ENCODE data around the gene RAB27A.
"Not testable (repeated sequence)": the region's sequence is repeated elsewhere in the genome, so short reads cannot be mapped to it uniquely, and the experiment has no call there.

RAB27A gene

GRCh38 chr15:55250392-55250791 is 39.2 kb downstream of the RAB27A start:
- peak; percentile 40 for DNase-seq (ENCODE audit: low spot score)

- DNase-seq (ENCODE audit: low spot score) = not testable (repeated sequence)
These were observed 39.7 kb downstream of the RAB27A start for GRCh38 chr15:55249885-55250284.

GRCh38 chr15:55248895-55249294 is 40.7 kb downstream of the RAB27A start:
- DNase-seq (ENCODE audit: low spot score) = no peak

GRCh38 chr15:55247766-55248427 is 41.7 kb downstream of the RAB27A start:
- no peak for DNase-seq (ENCODE audit: low spot score)

GRCh38 chr15:55247311-55247710 is 42.3 kb downstream of the RAB27A start:
- DNase-seq (ENCODE audit: low spot score) = no peak

- DNase-seq (ENCODE audit: low spot score) = no peak
These were observed 43.0 kb downstream of the RAB27A start for GRCh38 chr15:55246567-55246966.

- DNase-seq (ENCODE audit: low spot score) = no peak
These were observed 44.6 kb downstream of the RAB27A start for GRCh38 chr15:55245059-55245458.

GRCh38 chr15:55241891-55242290 is 47.7 kb downstream of the RAB27A start:
- DNase-seq (ENCODE audit: low spot score) = no peak

GRCh38 chr15:55241186-55241585 is 48.4 kb downstream of the RAB27A start:
- no peak for DNase-seq (ENCODE audit: low spot score)

GRCh38 chr15:55240125-55240760 is 49.4 kb downstream of the RAB27A start:
- no peak for DNase-seq (ENCODE audit: low spot score)

- no peak for DNase-seq (ENCODE audit: low spot score)
These were observed 50.0 kb downstream of the RAB27A start for GRCh38 chr15:55239440-55240124.

- no peak for DNase-seq (ENCODE audit: low spot score)
These were observed 50.7 kb downstream of the RAB27A start for GRCh38 chr15:55238877-55239276.

- DNase-seq (ENCODE audit: low spot score) = no peak
These were observed 52.1 kb downstream of the RAB27A start for GRCh38 chr15:55237219-55238130.

- no peak for DNase-seq (ENCODE audit: low spot score)
These were observed 54.0 kb downstream of the RAB27A start for GRCh38 chr15:55235546-55236036.

- no peak for DNase-seq (ENCODE audit: low spot score)
These were observed 54.9 kb downstream of the RAB27A start for GRCh38 chr15:55234800-55235104.

GRCh38 chr15:55234104-55234799 is 55.4 kb downstream of the RAB27A start:
- no peak for DNase-seq (ENCODE audit: low spot score)

- DNase-seq (ENCODE audit: low spot score) = no peak
These were observed 58.2 kb downstream of the RAB27A start for GRCh38 chr15:55231455-55231854.

GRCh38 chr15:55230953-55231352 is 58.7 kb downstream of the RAB27A start:
- no peak for DNase-seq (ENCODE audit: low spot score)

- no peak for DNase-seq (ENCODE audit: low spot score)
These were observed 59.5 kb downstream of the RAB27A start for GRCh38 chr15:55230051-55230670.

GRCh38 chr15:55226127-55226526 is 63.5 kb downstream of the RAB27A start:
- no peak for DNase-seq (ENCODE audit: low spot score)

GRCh38 chr15:55224892-55225291 is 64.7 kb downstream of the RAB27A start:
- DNase-seq (ENCODE audit: low spot score) = no peak

Data from LoVo (cell line).